SU-DHL-6 (cell line): ENCODE measurements around the gene LRRC10B.

Experiments
- H2AFZ ChIP-seq: fragments of 200-600 bp; sonication (generic); 2 replicates; pipeline ENCODE4 v1.6.1; 2014; ENCODE audit warnings: low read depth, mild to moderate bottlenecking, moderate library complexity, mixed read lengths, antibody characterized with exemption, low read length; ENCODE audit not compliant: severe bottlenecking
- H3F3A ChIP-seq: fragments of 200-600 bp; shearing (Covaris generic); 2 replicates; pipeline ENCODE4 v1.6.0; 2016; ENCODE audit warnings: antibody characterized with exemption, mild to moderate bottlenecking; ENCODE audit not compliant: insufficient read depth
- H3K27ac ChIP-seq: fragments of 200-600 bp; sonication (generic); 2 replicates; pipeline ENCODE4 v1.5.1; 2016; ENCODE audit warnings: low read depth, mild to moderate bottlenecking, low read length, moderate library complexity, mixed read lengths
- H3K27me3 ChIP-seq: fragments of 200-600 bp; sonication (generic), shearing (Covaris generic); 2 replicates; pipeline ENCODE4 v1.6.0; 2014; ENCODE audit warnings: mild to moderate bottlenecking, low read length
- H3K36me3 ChIP-seq: fragments of 200-600 bp; sonication (generic); 2 replicates; pipeline ENCODE4 v1.6.1; 2014; ENCODE audit warnings: mild to moderate bottlenecking, low read length, mixed read lengths
- H3K4me2 ChIP-seq: fragments of 300-600, 200-600 bp; shearing (Covaris generic), sonication (generic); 2 replicates; pipeline ENCODE4 v1.6.0; 2014; ENCODE audit warnings: low read length, low read depth, mild to moderate bottlenecking; ENCODE audit not compliant: poor library complexity, severe bottlenecking
- H3K4me3 ChIP-seq: fragments of 200-600 bp; sonication (generic); 2 replicates; pipeline ENCODE4 v1.5.1; 2014; ENCODE audit warnings: antibody characterized with exemption, low read length, mild to moderate bottlenecking, mixed read lengths; ENCODE audit not compliant: insufficient read depth, poor library complexity, severe bottlenecking
- H3K79me2 ChIP-seq: fragments of 200-600 bp; sonication (generic); 2 replicates; pipeline ENCODE4 v1.6.1; 2014; ENCODE audit warnings: mild to moderate bottlenecking, low read length, moderate library complexity; ENCODE audit not compliant: insufficient read depth
- H3K9ac ChIP-seq: fragments of 200-600 bp; sonication (generic); 2 replicates; pipeline ENCODE4 v1.7.0; 2014; ENCODE audit warnings: mild to moderate bottlenecking, low read length
- H3K9me2 ChIP-seq: fragments of 200-600 bp; sonication (generic); replicated peaks from 2 replicates; pipeline ENCODE4 v1.6.1; 2014; ENCODE audit warnings: low read length; ENCODE audit not compliant: insufficient read depth
- H3K9me3 ChIP-seq: fragments of 200-600 bp; sonication (generic); 2 replicates; pipeline ENCODE4 v1.6.1; 2014; ENCODE audit warnings: low read length, mixed read lengths; ENCODE audit not compliant: insufficient read depth
- H4K20me1 ChIP-seq: fragments of 200-600 bp; sonication (generic); 2 replicates; pipeline ENCODE4 v1.6.1; 2014; ENCODE audit warnings: low read depth, mild to moderate bottlenecking, antibody characterized with exemption, low read length, moderate library complexity, mixed read lengths
- CTCF ChIP-seq: fragments of 200-600 bp; sonication (generic); IDR thresholded peaks from one replicate; pipeline ENCODE4 v1.5.1; 2017; ENCODE audit warnings: antibody characterized with exemption, mild to moderate bottlenecking, low read length, moderate library complexity; ENCODE audit not compliant: insufficient read depth, poor library complexity, severe bottlenecking
- EZH2phosphoT487 ChIP-seq: fragments of 200-600 bp; sonication (generic), shearing (Covaris generic); conservative IDR thresholded peaks from 2 replicates; pipeline ENCODE4 v1.6.1; 2018; ENCODE audit warnings: mild to moderate bottlenecking, antibody characterized with exemption, low read length, moderate library complexity, mixed read lengths

The LRRC10B gene

DNA sequence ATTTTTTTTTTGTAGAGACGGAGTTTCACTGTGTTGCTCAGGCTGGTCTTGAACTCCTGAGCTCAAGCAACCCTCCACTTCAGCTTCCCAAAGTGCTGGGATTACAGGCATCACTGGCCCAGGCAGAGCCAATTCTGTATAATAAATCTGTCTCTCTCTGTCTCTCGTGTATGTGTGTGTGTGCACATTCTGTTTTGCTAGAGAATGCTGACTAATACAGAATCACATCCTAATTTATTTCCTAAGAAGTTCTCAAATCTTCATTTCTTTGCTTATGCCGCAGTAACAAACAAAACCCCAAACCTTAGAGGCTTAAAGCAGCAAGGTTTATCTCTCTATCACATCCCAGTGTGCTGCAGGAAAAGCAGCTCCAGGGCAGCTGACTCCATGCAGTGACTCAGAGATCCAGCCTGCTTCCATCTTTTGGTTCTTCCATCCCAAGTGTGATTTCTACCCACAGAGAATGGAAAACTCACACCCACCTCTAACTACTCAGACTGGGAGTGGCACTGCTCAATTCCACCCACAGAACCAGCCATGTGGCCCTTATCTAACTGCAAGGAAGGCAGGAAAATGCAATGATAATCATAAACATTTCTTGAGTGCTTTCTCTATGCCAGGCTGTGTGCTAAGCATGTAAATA lies 35.1 kb upstream of the LRRC10B start:
- Histone ChIP-seq H3K4me2 (no peak overlapping the region), H3K79me2 (no peaks in the 10 kb centered on the region), H3K4me3 (no peak overlapping the region), H3K9me3 (no peaks in the 10 kb centered on the region), H3F3A (no peaks in the 10 kb centered on the region), H2AFZ (no peak overlapping the region), H3K27ac (no peak overlapping the region), H3K9ac (no peak overlapping the region), H4K20me1 (no peaks in the 10 kb centered on the region), H3K27me3 (no peaks in the 10 kb centered on the region), H3K9me2 (no peaks in the 10 kb centered on the region), H3K36me3 (no peaks in the 10 kb centered on the region)
- no peak for TF ChIP-seq EZH2phosphoT487
- TF ChIP-seq CTCF = no peak

- H3K4me2 ChIP-seq = no peak overlapping the region
- no peaks in the 10 kb centered on the region for H3K79me2 ChIP-seq
- H3K9ac ChIP-seq = no peak overlapping the region
- H3K27ac ChIP-seq = no peak overlapping the region
- no peaks in the 10 kb centered on the region for H3F3A ChIP-seq
- H3K9me2 ChIP-seq = no peaks in the 10 kb centered on the region
- H3K9me3 ChIP-seq = no peaks in the 10 kb centered on the region
- H3K36me3 ChIP-seq = no peaks in the 10 kb centered on the region
- TF ChIP-seq CTCF = no peak
- no peak for TF ChIP-seq EZH2phosphoT487
- H3K4me3 ChIP-seq = no peak overlapping the region
- H4K20me1 ChIP-seq = no peaks in the 10 kb centered on the region
- H3K27me3 ChIP-seq = no peaks in the 10 kb centered on the region
- H2AFZ ChIP-seq = no peak overlapping the region
Observed at GRCh38 chr11:61474013-61474643, 34.4 kb upstream of the LRRC10B start.

DNA sequence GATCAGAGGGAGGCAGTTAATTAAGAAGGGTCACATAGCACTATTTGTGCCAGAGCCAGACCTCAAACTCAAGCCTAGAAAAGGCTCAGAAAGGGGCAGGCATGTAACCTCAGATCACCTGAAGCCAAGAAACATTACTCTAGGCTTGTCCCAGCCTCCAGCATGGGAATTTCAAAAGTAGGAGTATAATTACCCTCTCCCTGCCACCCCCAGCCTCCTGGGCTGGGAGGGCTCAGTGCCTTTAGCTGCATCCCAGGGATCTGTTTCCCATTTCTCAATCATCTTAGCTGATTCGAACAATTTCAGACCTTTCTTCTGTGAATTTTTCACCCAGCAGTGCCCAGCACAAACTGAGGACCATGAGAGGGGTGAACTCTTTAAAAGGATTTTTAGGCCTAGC lies 33.1 kb upstream of the LRRC10B start:
- Histone ChIP-seq H3K27ac (no peak overlapping the region), H2AFZ (no peak overlapping the region), H3K36me3 (no peaks in the 10 kb centered on the region), H3K9me3 (no peaks in the 10 kb centered on the region), H3K4me3 (no peak overlapping the region), H3K9ac (no peak overlapping the region), H3K4me2 (no peak overlapping the region), H3F3A (no peaks in the 10 kb centered on the region), H4K20me1 (no peaks in the 10 kb centered on the region), H3K9me2 (no peaks in the 10 kb centered on the region), H3K79me2 (no peaks in the 10 kb centered on the region), H3K27me3 (no peaks in the 10 kb centered on the region)
- TF ChIP-seq EZH2phosphoT487 = no peak
- no peak for TF ChIP-seq CTCF
